GM12878 (cell line): ENCODE data around the gene SLC26A1.

Source experiments
- CTCF ChIP-seq, 3 experiments: IDR thresholded peaks in 2 of 3; conservative IDR thresholded peaks in 1 of 3; 2 replicates each; pipeline ENCODE4 v1.5.1; 2011; ENCODE audit warnings: low read depth in 3 of 3, low read length in 3 of 3, mild to moderate bottlenecking in 3 of 3, control low read depth in 2 of 3, moderate library complexity in 2 of 3, inconsistent platforms in 1 of 3, mixed read lengths in 1 of 3; ENCODE audit not compliant: control insufficient read depth in 2 of 3, insufficient read depth in 1 of 3; ENCODE audit errors: extremely low read depth in 1 of 3
- EZH2 ChIP-seq: IDR thresholded peaks from 2 replicates; pipeline ENCODE4 v1.6.1; 2012; ENCODE audit warnings: low read depth, mild to moderate bottlenecking, control low read depth, inconsistent platforms, low read length, borderline replicate concordance; ENCODE audit not compliant: control insufficient read depth
- JUND ChIP-seq: IDR thresholded peaks from 2 replicates; pipeline ENCODE4 v1.6.1; 2012; ENCODE audit warnings: low read depth, mild to moderate bottlenecking, low read length, improper control_type of control experiment, moderate library complexity
- POLR2A ChIP-seq: IDR thresholded peaks from 2 replicates; pipeline ENCODE4 v1.6.1; 2011; ENCODE audit warnings: low read depth, mild to moderate bottlenecking, low read length
- RELA ChIP-seq: fragments of 450-650 bp; IDR thresholded peaks from 2 replicates; pipeline ENCODE4 v1.8.0; 2014; ENCODE audit warnings: borderline replicate concordance; ENCODE audit not compliant: partially characterized antibody
- TF ChIP-seq, protein P1 (sequence below): fragments of 450-650 bp; formaldehyde crosslinking; IDR thresholded peaks from 2 replicates; pipeline ENCODE4 v1.4.0; 2020; ENCODE audit warnings: mild to moderate bottlenecking, moderate library complexity

- TF ChIP-seq RELA (no peak), POLR2A (no peak), CTCF (IDR thresholded peaks at IDR 0.05 in 2 of 3, conservative IDR thresholded peaks at IDR 0.05 in 1 of 3; ENCODE audit: control insufficient read depth in 2 of 3, extremely low read depth in 1 of 3, insufficient read depth in 1 of 3, low read depth in 3 of 3, low read length in 3 of 3) (no peak), EZH2 (no peak), JUND (no peak)
- TF ChIP-seq, protein P1, sequence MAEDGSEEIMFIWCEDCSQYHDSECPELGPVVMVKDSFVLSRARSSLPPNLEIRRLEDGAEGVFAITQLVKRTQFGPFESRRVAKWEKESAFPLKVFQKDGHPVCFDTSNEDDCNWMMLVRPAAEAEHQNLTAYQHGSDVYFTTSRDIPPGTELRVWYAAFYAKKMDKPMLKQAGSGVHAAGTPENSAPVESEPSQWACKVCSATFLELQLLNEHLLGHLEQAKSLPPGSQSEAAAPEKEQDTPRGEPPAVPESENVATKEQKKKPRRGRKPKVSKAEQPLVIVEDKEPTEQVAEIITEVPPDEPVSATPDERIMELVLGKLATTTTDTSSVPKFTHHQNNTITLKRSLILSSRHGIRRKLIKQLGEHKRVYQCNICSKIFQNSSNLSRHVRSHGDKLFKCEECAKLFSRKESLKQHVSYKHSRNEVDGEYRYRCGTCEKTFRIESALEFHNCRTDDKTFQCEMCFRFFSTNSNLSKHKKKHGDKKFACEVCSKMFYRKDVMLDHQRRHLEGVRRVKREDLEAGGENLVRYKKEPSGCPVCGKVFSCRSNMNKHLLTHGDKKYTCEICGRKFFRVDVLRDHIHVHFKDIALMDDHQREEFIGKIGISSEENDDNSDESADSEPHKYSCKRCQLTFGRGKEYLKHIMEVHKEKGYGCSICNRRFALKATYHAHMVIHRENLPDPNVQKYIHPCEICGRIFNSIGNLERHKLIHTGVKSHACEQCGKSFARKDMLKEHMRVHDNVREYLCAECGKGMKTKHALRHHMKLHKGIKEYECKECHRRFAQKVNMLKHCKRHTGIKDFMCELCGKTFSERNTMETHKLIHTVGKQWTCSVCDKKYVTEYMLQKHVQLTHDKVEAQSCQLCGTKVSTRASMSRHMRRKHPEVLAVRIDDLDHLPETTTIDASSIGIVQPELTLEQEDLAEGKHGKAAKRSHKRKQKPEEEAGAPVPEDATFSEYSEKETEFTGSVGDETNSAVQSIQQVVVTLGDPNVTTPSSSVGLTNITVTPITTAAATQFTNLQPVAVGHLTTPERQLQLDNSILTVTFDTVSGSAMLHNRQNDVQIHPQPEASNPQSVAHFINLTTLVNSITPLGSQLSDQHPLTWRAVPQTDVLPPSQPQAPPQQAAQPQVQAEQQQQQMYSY (CRISPR knock-in tag): no peak
Measured at GRCh38 chr4:948101-948935, 44.9 kb downstream of the SLC26A1 start.
